ENCODE results near the gene HDGF.

- TF ChIP-seq ZNF274 (IDR thresholded peaks at IDR 0.05; ENCODE audit: low read depth, low read length) (no peak), YY1 (IDR thresholded peaks at IDR 0.05; ENCODE audit: insufficient read depth, insufficient read length) (no peak), SUZ12 (IDR thresholded peaks at IDR 0.05; ENCODE audit: extremely low read depth, insufficient read depth, insufficient read length) (no peak)
Measured at GRCh38 chr1:156760796-156761104, 9.3 kb upstream of the HDGF start.
